ENCODE results near the gene PIK3R3. TPM values are rescaled to one million over a fixed set of nuclear protein-coding genes. Genes with fewer than 3 reads are reported as not detected.

The PIK3R3 gene
- total RNA-seq, 1 donor from 2014 or later: 1.8 TPM

DNA sequence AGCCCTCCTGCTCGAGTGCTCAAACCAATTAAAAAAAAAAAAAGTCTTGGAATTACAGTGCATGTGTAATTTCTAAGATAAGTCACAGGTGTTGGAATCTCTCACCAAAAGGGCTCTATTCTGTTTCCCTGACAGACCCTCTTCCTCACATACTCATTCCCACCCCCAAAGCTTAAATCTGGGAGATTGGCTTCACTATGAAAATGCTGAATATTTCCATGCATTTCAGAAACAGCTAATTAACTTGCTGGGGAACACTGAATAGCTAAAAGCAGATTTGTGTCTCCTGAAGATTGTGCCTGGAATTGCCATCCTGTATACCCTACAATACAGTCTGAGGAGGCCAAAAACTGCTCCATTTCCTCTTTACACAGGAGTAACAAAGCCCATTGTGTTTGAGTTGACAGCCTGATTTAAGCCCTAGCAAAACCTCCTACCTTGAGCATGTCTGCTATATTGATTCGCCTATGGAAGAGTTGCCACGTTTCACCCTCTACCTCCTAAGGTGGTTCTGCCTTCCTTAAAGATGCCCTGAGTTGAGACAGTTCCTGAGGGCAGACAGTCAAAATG is 1.4 kb upstream of the PIK3R3 start:
- H3K4me3 ChIP-seq (ENCODE audit: low read depth, low read length): no peak overlapping the region
- TF ChIP-seq, protein P1, sequence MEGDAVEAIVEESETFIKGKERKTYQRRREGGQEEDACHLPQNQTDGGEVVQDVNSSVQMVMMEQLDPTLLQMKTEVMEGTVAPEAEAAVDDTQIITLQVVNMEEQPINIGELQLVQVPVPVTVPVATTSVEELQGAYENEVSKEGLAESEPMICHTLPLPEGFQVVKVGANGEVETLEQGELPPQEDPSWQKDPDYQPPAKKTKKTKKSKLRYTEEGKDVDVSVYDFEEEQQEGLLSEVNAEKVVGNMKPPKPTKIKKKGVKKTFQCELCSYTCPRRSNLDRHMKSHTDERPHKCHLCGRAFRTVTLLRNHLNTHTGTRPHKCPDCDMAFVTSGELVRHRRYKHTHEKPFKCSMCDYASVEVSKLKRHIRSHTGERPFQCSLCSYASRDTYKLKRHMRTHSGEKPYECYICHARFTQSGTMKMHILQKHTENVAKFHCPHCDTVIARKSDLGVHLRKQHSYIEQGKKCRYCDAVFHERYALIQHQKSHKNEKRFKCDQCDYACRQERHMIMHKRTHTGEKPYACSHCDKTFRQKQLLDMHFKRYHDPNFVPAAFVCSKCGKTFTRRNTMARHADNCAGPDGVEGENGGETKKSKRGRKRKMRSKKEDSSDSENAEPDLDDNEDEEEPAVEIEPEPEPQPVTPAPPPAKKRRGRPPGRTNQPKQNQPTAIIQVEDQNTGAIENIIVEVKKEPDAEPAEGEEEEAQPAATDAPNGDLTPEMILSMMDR (IDR thresholded peaks at IDR 0.05; ENCODE audit: insufficient read depth, low read length, severe bottlenecking): no peak
- no peak for FAIRE-seq
- H3K36me3 ChIP-seq (ENCODE audit: control insufficient read depth, insufficient read depth, low read length): no peaks in the 10 kb centered on the region
- H3K27me3 ChIP-seq (ENCODE audit: control insufficient read depth, insufficient read depth, low read length): no peaks in the 10 kb centered on the region
- no peak for DNase-seq (ENCODE audit: low read depth)

DNA sequence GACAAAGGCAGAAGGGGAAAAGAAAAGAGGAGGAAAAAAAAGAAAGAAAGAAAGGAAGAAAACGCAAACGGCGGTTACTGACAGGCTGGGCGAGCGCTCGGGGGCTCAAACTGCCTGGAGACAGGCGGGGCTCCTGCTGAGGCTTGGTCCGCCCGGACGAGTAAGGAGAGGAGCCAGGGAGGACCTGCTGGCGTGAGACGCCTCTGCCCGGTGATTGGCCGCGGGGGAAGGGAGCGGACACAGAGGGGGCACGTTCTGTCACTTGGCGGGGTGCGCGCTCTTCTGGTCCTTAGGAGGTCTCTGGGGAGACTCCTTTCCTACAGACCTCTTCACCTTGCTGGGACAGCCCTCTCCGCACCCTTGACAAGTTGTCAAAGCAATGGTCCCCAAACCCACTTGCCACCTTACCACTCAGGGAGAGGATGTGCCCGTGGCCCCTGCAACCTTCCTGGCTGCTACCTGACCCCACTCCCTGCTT is 791 bp upstream of the PIK3R3 start:
- TF ChIP-seq, protein P1 (IDR thresholded peaks at IDR 0.05; ENCODE audit: insufficient read depth, low read length, severe bottlenecking): no peak
- FAIRE-seq: no peak
- Histone ChIP-seq H3K4me3 (ENCODE audit: low read depth, low read length) (peak overlapping the region; percentile 66), H3K36me3 (ENCODE audit: control insufficient read depth, insufficient read depth, low read length) (no peaks in the 10 kb centered on the region), H3K27me3 (ENCODE audit: control insufficient read depth, insufficient read depth, low read length) (no peaks in the 10 kb centered on the region)
- no peak for DNase-seq (ENCODE audit: low read depth)

DNA sequence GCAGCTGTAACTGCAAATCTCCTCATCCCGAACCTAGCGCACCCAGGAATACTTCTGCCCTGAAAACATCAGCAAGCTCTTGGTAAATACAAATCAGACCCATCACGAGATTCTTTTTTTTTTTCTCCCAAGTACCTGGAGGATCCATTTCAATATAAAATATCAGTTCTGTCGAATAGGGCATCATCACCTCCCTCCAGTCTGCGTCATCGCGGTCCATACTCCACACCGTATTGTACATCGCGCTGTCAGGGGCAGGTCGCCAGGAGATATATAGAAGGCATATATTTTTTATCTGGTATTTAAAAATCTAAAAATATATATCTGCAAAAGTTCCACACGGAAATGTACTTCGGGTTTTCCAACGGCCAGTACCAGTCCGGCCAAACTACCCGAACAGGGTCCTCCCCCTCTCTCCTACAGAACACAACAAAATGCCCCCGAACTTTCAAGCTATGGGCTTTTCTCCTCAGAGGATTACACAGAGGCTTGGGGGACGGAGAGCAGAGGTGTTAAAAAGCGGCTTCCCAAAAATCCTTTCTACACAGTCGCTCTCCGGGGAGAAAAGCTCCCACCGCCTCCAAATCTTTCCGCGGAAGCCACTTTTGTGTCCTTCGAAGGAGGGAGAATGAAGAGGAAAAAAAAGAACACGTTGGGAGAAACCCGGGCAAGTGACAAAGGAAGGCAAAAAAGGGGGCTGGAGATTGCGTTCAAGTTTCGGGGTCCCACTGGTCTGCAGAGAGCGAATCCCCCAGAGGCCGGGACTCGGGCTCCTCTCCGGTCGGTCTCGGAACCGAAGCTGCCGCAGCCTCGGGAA is 509 bp downstream of the PIK3R3 start:
- no peak for FAIRE-seq
- TF ChIP-seq, protein P1 (IDR thresholded peaks at IDR 0.05; ENCODE audit: insufficient read depth, low read length, severe bottlenecking): no peak
- peak; percentile 41 for DNase-seq (ENCODE audit: low read depth)

DNA sequence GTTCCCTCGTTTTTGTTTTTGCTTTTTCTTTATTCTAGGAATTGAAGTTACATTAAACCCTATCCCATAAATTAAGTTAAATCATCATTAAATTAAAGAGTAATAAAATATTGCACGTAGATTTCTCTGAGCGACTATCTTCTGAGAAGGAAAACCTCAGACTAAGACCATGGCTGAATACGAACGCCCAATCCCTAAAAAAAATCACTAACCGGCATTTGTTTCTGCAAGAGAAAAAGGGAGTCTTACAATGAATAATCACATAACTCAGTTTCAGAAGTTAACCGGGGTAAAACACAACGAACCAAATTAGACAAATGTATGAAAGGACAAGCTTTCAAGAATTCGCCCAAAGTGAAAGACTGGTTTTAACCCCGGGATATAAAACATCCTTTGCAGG is 1.3 kb downstream of the PIK3R3 start:
- DNase-seq (ENCODE audit: low read depth): peak; percentile 23
- TF ChIP-seq, protein P1 (IDR thresholded peaks at IDR 0.05; ENCODE audit: insufficient read depth, low read length, severe bottlenecking): no peak
- Histone ChIP-seq H3K36me3 (ENCODE audit: control insufficient read depth, insufficient read depth, low read length) (no peaks in the 10 kb centered on the region), H3K27me3 (ENCODE audit: control insufficient read depth, insufficient read depth, low read length) (no peaks in the 10 kb centered on the region), H3K4me3 (ENCODE audit: low read depth, low read length) (peak overlapping the region; percentile 66)
- no peak for FAIRE-seq

More for the DNA sequence above, 509 bp downstream of the PIK3R3 start:
- no peaks in the 10 kb centered on the region for H3K27me3 ChIP-seq (ENCODE audit: control insufficient read depth, insufficient read depth, low read length)
- H3K4me3 ChIP-seq (ENCODE audit: low read depth, low read length): peak overlapping the region; percentile 66
- no peaks in the 10 kb centered on the region for H3K36me3 ChIP-seq (ENCODE audit: control insufficient read depth, insufficient read depth, low read length)

DNA sequence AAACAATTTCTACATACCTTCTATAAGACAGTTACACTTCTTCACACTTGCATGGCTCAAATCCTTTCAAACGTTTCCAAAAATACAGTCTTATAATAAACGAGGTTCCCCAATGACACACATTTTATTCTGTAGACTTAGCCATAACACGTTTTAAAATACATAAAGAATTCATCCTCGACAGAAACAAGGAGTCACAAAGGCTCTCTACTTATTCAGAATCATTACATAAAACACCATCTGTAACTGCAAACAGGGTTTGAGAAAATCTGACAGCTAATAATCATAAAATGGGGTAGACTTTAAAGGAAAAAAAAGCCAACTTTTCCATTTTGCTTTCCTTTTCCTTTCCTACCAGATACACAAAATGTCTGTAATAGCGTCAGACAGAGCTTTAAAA is 1.8 kb downstream of the PIK3R3 start:
- H3K27me3 ChIP-seq (ENCODE audit: control insufficient read depth, insufficient read depth, low read length): no peaks in the 10 kb centered on the region
- peak overlapping the region; percentile 66 for H3K4me3 ChIP-seq (ENCODE audit: low read depth, low read length)
- TF ChIP-seq, protein P1 (IDR thresholded peaks at IDR 0.05; ENCODE audit: insufficient read depth, low read length, severe bottlenecking): no peak
- no peak for FAIRE-seq
- peak; percentile 11 for DNase-seq (ENCODE audit: low read depth)
- H3K36me3 ChIP-seq (ENCODE audit: control insufficient read depth, insufficient read depth, low read length): no peaks in the 10 kb centered on the region

Measured in bronchial epithelial cell (primary cell).